HepG2 (cell line): ENCODE results near the gene TIAM2. TPM values are rescaled to one million over a fixed set of nuclear protein-coding genes. Genes with fewer than 3 reads are reported as not detected.

Source experiments
- DR1 ChIP-seq: sonication (generic); formaldehyde crosslinking; IDR thresholded peaks from 2 replicates; pipeline ENCODE4 v1.8.0; 2021; ENCODE audit warnings: mild to moderate bottlenecking, missing genetic modification reagents, inconsistent platforms
- ERF ChIP-seq: IDR thresholded peaks from 2 replicates; pipeline ENCODE4 v1.6.1; 2018; ENCODE audit warnings: missing biosample characterization, missing genetic modification reagents
- EZH2 ChIP-seq: conservative IDR thresholded peaks from 2 replicates; pipeline ENCODE4 v1.6.1; 2012; ENCODE audit warnings: mild to moderate bottlenecking, low read depth, low read length, moderate library complexity
- FOXK1 ChIP-seq: sonication (generic); formaldehyde crosslinking; IDR thresholded peaks from 2 replicates; pipeline ENCODE4 v1.4.0; 2020; ENCODE audit warnings: low read depth, missing genetic modification reagents, borderline replicate concordance
- HCFC1 ChIP-seq: fragments of 150-350 bp; IDR thresholded peaks from 2 replicates; pipeline ENCODE4 v1.6.1; 2014; ENCODE audit warnings: low read depth, low read length
- HDAC6 ChIP-seq: fragments of 200-600 bp; sonication (generic); IDR thresholded peaks from 2 replicates; pipeline ENCODE4 v1.7.0; 2017; ENCODE audit warnings: mild to moderate bottlenecking, antibody characterized with exemption, low read length, low read depth
- MBNL3 ChIP-seq: fragments of 250-450 bp; sonication (Bioruptor Pico); conservative IDR thresholded peaks from 2 replicates; pipeline ENCODE4 v1.8.0; 2022; ENCODE audit warnings: mild to moderate bottlenecking, inconsistent platforms
- NFKB2 ChIP-seq: sonication (generic); formaldehyde crosslinking; IDR thresholded peaks from 2 replicates; pipeline ENCODE4 v1.4.0; 2020; ENCODE audit warnings: missing genetic modification reagents, borderline replicate concordance
- RBM39 ChIP-seq: fragments of 200-400 bp; formaldehyde crosslinking; IDR thresholded peaks from one replicate; pipeline ENCODE4 v1.6.1; 2018; ENCODE audit warnings: antibody characterized with exemption, mild to moderate bottlenecking, low read depth, low read length; ENCODE audit not compliant: poor library complexity, severe bottlenecking
- YEATS4 ChIP-seq: sonication (generic); formaldehyde crosslinking; IDR thresholded peaks from 2 replicates; pipeline ENCODE4 v1.4.0; 2020; ENCODE audit warnings: missing genetic modification reagents, borderline replicate concordance
- ZFP1 ChIP-seq: IDR thresholded peaks from 2 replicates; pipeline ENCODE4 v1.6.1; 2016
- ZFP90 ChIP-seq: sonication (generic); formaldehyde crosslinking; IDR thresholded peaks from 2 replicates; pipeline ENCODE4 v1.8.0; 2022; ENCODE audit warnings: missing genetic modification reagents, mild to moderate bottlenecking, inconsistent platforms, borderline replicate concordance
- ZNF20 ChIP-seq: sonication (generic); formaldehyde crosslinking; IDR thresholded peaks from 2 replicates; pipeline ENCODE4 v1.4.0; 2020; ENCODE audit warnings: mild to moderate bottlenecking, moderate library complexity, missing genetic modification reagents
- ZNF326 ChIP-seq: sonication (generic); formaldehyde crosslinking; IDR thresholded peaks from 2 replicates; pipeline ENCODE4 v1.4.0; 2020; ENCODE audit warnings: missing genetic modification reagents, borderline replicate concordance
- ZNF331 ChIP-seq: sonication (generic); formaldehyde crosslinking; IDR thresholded peaks from 2 replicates; pipeline ENCODE4 v1.4.0; 2020; ENCODE audit warnings: missing genetic modification reagents
- ZNF354B ChIP-seq: sonication (generic); formaldehyde crosslinking; IDR thresholded peaks from 2 replicates; pipeline ENCODE4 v1.8.0; 2022; ENCODE audit warnings: mild to moderate bottlenecking, missing genetic modification reagents
- ZNF564 ChIP-seq: sonication (generic); formaldehyde crosslinking; IDR thresholded peaks from 2 replicates; pipeline ENCODE4 v1.8.1; 2023; ENCODE audit warnings: mild to moderate bottlenecking, missing genetic modification reagents
- ZNF607 ChIP-seq: sonication (generic); formaldehyde crosslinking; IDR thresholded peaks from 2 replicates; pipeline ENCODE4 v1.5.1; 2020; ENCODE audit warnings: missing genetic modification reagents, mild to moderate bottlenecking, borderline replicate concordance
- polyA plus RNA-seq, 8 experiments: library from polyadenylated mRNA; depleted of rRNA in 3 of 8; stranded (reverse) in 7 of 8; unstranded in 1 of 8; fragments of >200 nt; fragmentation: Illumina TruSeq in 4 of 8; extraction: Trizol in 4 of 8; gene quantifications; 2 replicates each; pipeline versions ENCODE4 v1.2.1 to v1.2.3, GENCODE V29; 2011 to 2016; ENCODE audit warnings: low read depth in 4 of 8, missing spikeins in 1 of 8, mixed read lengths in 1 of 8; ENCODE audit not compliant: insufficient read depth in 1 of 8
- total RNA-seq, 5 experiments: library from RNA; depleted of rRNA; stranded (reverse); fragments of >200 nt; fragmentation: Illumina TruSeq; extraction: Trizol; gene quantifications; 2 replicates each; pipeline ENCODE4 v1.2.3, GENCODE V29; 2016; ENCODE audit warnings: low read depth in 1 of 5
- TF ChIP-seq, protein P1 (sequence below): sonication (generic); formaldehyde crosslinking; IDR thresholded peaks from 2 replicates; pipeline ENCODE4 v1.8.0; 2022; ENCODE audit warnings: mild to moderate bottlenecking, missing genetic modification reagents; ENCODE audit not compliant: insufficient replicate concordance
- TF ChIP-seq, protein P2 (sequence below): sonication (generic); formaldehyde crosslinking; conservative IDR thresholded peaks from 2 replicates; pipeline ENCODE4 v1.4.0; 2020; ENCODE audit warnings: missing genetic modification reagents
- TF ChIP-seq, protein P3 (sequence below): sonication (generic); formaldehyde crosslinking; IDR thresholded peaks from 2 replicates; pipeline ENCODE4 v1.8.1; 2023; ENCODE audit warnings: missing genetic modification reagents, mild to moderate bottlenecking, borderline replicate concordance
- TF ChIP-seq, protein P4 (sequence below): sonication (generic); formaldehyde crosslinking; IDR thresholded peaks from 2 replicates; pipeline ENCODE4 v1.4.0; 2020; ENCODE audit warnings: missing genetic modification reagents, borderline replicate concordance

Gene TIAM2
- total and polyA plus RNA-seq, 2 of the 13 experiments (the other 11 are each of a cell fraction or from before 2014, with no cell fraction given), result 4.1 to 4.5 TPM

DNA sequence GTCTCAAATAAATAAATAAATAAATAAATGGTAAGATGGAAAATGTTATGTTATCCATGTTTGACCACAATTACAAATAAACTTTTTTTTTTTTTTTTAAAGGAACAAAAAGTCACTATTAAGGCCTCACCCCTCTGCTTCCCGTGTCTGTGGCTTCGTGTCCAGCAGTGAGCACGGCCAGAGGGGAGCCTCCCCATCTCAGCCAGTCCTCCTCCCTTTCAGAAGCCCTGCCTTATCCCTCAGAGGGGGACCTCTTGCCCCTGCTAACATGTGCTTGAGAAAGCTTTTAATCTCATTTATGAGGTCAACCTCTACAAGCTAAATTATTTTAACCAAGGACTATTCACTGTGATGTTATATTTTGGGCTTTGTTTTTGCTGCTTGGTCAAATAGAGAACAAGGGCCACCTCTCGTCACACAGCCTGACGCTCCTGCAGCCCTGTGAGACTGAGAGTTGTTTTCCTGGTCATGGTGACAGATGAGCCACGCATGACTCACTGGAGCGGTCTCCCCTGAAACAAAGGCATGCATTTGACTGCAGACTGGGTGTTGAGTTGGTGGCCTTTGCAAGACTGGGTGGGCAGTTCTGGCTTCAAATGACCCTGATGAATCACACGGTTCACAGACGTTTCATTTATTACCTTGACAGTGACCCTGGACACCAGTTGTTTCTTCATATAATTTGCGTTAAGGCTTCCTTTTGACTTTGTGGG lies 131.8 kb downstream of the TIAM2 start (continued):
- TF ChIP-seq ZNF354B (CRISPR knock-in tag), result no peak
- no peak for TF ChIP-seq ZNF607 (CRISPR knock-in tag)
- no peak for TF ChIP-seq HDAC6
- TF ChIP-seq, protein P1, sequence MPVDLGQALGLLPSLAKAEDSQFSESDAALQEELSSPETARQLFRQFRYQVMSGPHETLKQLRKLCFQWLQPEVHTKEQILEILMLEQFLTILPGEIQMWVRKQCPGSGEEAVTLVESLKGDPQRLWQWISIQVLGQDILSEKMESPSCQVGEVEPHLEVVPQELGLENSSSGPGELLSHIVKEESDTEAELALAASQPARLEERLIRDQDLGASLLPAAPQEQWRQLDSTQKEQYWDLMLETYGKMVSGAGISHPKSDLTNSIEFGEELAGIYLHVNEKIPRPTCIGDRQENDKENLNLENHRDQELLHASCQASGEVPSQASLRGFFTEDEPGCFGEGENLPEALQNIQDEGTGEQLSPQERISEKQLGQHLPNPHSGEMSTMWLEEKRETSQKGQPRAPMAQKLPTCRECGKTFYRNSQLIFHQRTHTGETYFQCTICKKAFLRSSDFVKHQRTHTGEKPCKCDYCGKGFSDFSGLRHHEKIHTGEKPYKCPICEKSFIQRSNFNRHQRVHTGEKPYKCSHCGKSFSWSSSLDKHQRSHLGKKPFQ (CRISPR knock-in tag), result no peak
- TF ChIP-seq NFKB2 (CRISPR knock-in tag), result no peak
- TF ChIP-seq ZFP1, result no peak
- TF ChIP-seq ZNF564 (CRISPR knock-in tag), result no peak
- no peak for TF ChIP-seq MBNL3 (CRISPR knock-in tag)
- no peak for TF ChIP-seq RBM39
- TF ChIP-seq ZNF20 (CRISPR knock-in tag), result no peak
- TF ChIP-seq, protein P2, sequence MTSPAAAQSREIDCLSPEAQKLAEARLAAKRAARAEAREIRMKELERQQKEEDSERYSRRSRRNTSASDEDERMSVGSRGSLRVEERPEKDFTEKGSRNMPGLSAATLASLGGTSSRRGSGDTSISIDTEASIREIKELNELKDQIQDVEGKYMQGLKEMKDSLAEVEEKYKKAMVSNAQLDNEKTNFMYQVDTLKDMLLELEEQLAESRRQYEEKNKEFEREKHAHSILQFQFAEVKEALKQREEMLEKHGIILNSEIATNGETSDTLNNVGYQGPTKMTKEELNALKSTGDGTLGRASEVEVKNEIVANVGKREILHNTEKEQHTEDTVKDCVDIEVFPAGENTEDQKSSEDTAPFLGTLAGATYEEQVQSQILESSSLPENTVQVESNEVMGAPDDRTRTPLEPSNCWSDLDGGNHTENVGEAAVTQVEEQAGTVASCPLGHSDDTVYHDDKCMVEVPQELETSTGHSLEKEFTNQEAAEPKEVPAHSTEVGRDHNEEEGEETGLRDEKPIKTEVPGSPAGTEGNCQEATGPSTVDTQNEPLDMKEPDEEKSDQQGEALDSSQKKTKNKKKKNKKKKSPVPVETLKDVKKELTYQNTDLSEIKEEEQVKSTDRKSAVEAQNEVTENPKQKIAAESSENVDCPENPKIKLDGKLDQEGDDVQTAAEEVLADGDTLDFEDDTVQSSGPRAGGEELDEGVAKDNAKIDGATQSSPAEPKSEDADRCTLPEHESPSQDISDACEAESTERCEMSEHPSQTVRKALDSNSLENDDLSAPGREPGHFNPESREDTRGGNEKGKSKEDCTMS (CRISPR knock-in tag), result no peak
- peak; percentile 38; the same call in 1 of the 2 replicates for TF ChIP-seq FOXK1 (CRISPR knock-in tag)
- TF ChIP-seq HCFC1, result no peak
- TF ChIP-seq ZFP90, result no peak
- no peak for TF ChIP-seq YEATS4 (CRISPR knock-in tag)
- TF ChIP-seq ERF (CRISPR knock-in tag), result no peak
- TF ChIP-seq, protein P3, sequence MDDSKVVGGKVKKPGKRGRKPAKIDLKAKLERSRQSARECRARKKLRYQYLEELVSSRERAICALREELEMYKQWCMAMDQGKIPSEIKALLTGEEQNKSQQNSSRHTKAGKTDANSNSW (CRISPR knock-in tag), result no peak
- TF ChIP-seq EZH2, result no peak
- TF ChIP-seq, protein P4, sequence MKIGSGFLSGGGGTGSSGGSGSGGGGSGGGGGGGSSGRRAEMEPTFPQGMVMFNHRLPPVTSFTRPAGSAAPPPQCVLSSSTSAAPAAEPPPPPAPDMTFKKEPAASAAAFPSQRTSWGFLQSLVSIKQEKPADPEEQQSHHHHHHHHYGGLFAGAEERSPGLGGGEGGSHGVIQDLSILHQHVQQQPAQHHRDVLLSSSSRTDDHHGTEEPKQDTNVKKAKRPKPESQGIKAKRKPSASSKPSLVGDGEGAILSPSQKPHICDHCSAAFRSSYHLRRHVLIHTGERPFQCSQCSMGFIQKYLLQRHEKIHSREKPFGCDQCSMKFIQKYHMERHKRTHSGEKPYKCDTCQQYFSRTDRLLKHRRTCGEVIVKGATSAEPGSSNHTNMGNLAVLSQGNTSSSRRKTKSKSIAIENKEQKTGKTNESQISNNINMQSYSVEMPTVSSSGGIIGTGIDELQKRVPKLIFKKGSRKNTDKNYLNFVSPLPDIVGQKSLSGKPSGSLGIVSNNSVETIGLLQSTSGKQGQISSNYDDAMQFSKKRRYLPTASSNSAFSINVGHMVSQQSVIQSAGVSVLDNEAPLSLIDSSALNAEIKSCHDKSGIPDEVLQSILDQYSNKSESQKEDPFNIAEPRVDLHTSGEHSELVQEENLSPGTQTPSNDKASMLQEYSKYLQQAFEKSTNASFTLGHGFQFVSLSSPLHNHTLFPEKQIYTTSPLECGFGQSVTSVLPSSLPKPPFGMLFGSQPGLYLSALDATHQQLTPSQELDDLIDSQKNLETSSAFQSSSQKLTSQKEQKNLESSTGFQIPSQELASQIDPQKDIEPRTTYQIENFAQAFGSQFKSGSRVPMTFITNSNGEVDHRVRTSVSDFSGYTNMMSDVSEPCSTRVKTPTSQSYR, result no peak
- no peak for TF ChIP-seq ZNF326 (CRISPR knock-in tag)
- TF ChIP-seq ZNF331 (CRISPR knock-in tag), result no peak
- TF ChIP-seq DR1, result no peak
